HCT116 (cell line): Measurements from ENCODE around the gene KLHL40. TPM values are rescaled to one million over a fixed set of nuclear protein-coding genes. Genes with fewer than 3 reads are reported as not detected.

Experiments
- ATAC-seq: fragments of 200-7000 bp; cut with Tn5 transposase; 2 replicates; pipeline ENCODE4 v1.9.1; 2020; ENCODE audit warnings: mild to moderate bottlenecking, moderate library complexity
- BruUV-seq: library from RNA; stranded (reverse); fragments of 400-500 nt; replicated peaks from 2 replicates; lab custom pipeline; 2021; lab: Mats Ljungman, UMichigan
- CTCF ChIA-PET: fragments of 300-600 bp; sonication (Branson Sonifier 250); formaldehyde crosslinking; loops from one replicate; lab custom pipeline; 2021; ENCODE audit warnings: antibody characterized with exemption; lab: Charles Lee
- POLR2A ChIA-PET: fragments of 300-600, 350-600 bp; sonication (Branson Sonifier 250); formaldehyde crosslinking; loops from one replicate; lab custom pipeline; 2021; ENCODE audit warnings: antibody characterized with exemption; lab: Charles Lee
- RAD21 ChIA-PET, 2 experiments: fragments of 300-600 bp; sonication (Branson Sonifier 250); formaldehyde crosslinking; loops; one replicate each; lab custom pipeline; 2023; ENCODE audit warnings: low total read pairs in 2 of 2; ENCODE audit not compliant: uncharacterized antibody in 2 of 2, unreplicated experiment in 2 of 2, low non-redundant PET in 1 of 2; lab: Charles Lee
- DNase-seq: peaks from one replicate; pipeline ENCODE4 v3.0.0-alpha.2; 2010; ENCODE audit warnings: low read depth, low spot score
- H2AFZ ChIP-seq: fragments of 200-600 bp; shearing (Covaris generic), sonication (generic); 2 replicates; pipeline ENCODE4 v1.6.1; 2017; ENCODE audit warnings: low read depth, mixed run types, mixed read lengths, antibody characterized with exemption, low read length; ENCODE audit not compliant: poor library complexity, severe bottlenecking
- H3K27ac ChIP-seq: 2 replicates; pipeline ENCODE4 v1.5.1; 2012; ENCODE audit warnings: low read depth, low read length
- H3K27me3 ChIP-seq: fragments of 200-600 bp; sonication (generic); 2 replicates; pipeline ENCODE4 v1.6.1; 2016; ENCODE audit warnings: mixed run types, low read length, mixed read lengths; ENCODE audit not compliant: insufficient read depth
- H3K36me3 ChIP-seq, 2 experiments: fragments of 200-500 bp in 1 of 2; fragments of 200-600 bp in 1 of 2; sonication (Bioruptor generic) in 1 of 2; sonication (generic) in 1 of 2; 2 replicates each; pipeline versions ENCODE4 v1.5.1 to v1.6.1; 2014 to 2016; ENCODE audit warnings: low read length in 2 of 2, inconsistent platforms in 1 of 2, mixed read lengths in 1 of 2, mixed run types in 1 of 2; ENCODE audit not compliant: insufficient read depth in 2 of 2, control insufficient read depth in 1 of 2
- H3K4me1 ChIP-seq, 2 experiments: fragments of 200-600 bp in 1 of 2; sonication (generic) in 1 of 2; 2 replicates each; pipeline versions ENCODE4 v1.5.1 to v1.6.1; 2012 to 2017; ENCODE audit warnings: low read length in 2 of 2, inconsistent platforms in 1 of 2, mild to moderate bottlenecking in 1 of 2, mixed read lengths in 1 of 2, mixed run types in 1 of 2, moderate library complexity in 1 of 2; ENCODE audit not compliant: insufficient read depth in 2 of 2, control insufficient read depth in 1 of 2
- H3K4me2 ChIP-seq: fragments of 200-600 bp; sonication (generic); 2 replicates; pipeline ENCODE4 v1.6.1; 2017; ENCODE audit warnings: mixed run types, low read length, mixed read lengths
- H3K4me3 ChIP-seq, 2 experiments: fragments of 200-600 bp in 1 of 2; sonication (generic) in 1 of 2; replicated peaks in 1 of 2; 2 replicates each; pipeline ENCODE4 v1.5.1; 2011 to 2016; ENCODE audit warnings: low read length in 2 of 2, control low read depth in 1 of 2, low read depth in 1 of 2, mild to moderate bottlenecking in 1 of 2, mixed read lengths in 1 of 2, mixed run types in 1 of 2
- H3K79me2 ChIP-seq: fragments of 200-600 bp; sonication (generic); 2 replicates; pipeline ENCODE4 v1.6.1; 2017; ENCODE audit warnings: mild to moderate bottlenecking, mixed run types, low read length, moderate library complexity, mixed read lengths; ENCODE audit not compliant: insufficient read depth
- H3K9ac ChIP-seq: fragments of 200-600 bp; sonication (generic); 2 replicates; pipeline ENCODE4 v1.6.1; 2016; ENCODE audit warnings: low read length, mixed read lengths
- H3K9me2 ChIP-seq: fragments of 200-600 bp; sonication (generic), shearing (Covaris generic); 2 replicates; pipeline ENCODE4 v1.6.1; 2017; ENCODE audit warnings: mixed run types, mild to moderate bottlenecking, moderate library complexity; ENCODE audit not compliant: insufficient read depth
- H3K9me3 ChIP-seq, 2 experiments: fragments of 200-500 bp in 1 of 2; fragments of 200-600 bp in 1 of 2; sonication (Bioruptor generic) in 1 of 2; sonication (generic) in 1 of 2; 2 replicates each; pipeline ENCODE4 v1.6.1; 2014 to 2017; ENCODE audit warnings: low read length in 2 of 2, mixed read lengths in 2 of 2, inconsistent platforms in 1 of 2, low read depth in 1 of 2, mild to moderate bottlenecking in 1 of 2, mixed run types in 1 of 2, moderate library complexity in 1 of 2; ENCODE audit not compliant: control insufficient read depth in 1 of 2, insufficient read depth in 1 of 2
- H4K20me1 ChIP-seq: fragments of 200-600 bp; sonication (generic), shearing (Covaris generic); 2 replicates; pipeline ENCODE4 v1.6.1; 2017; ENCODE audit warnings: mixed run types, mild to moderate bottlenecking, moderate library complexity; ENCODE audit not compliant: insufficient read depth
- CBX3 ChIP-seq: IDR thresholded peaks from 2 replicates; pipeline ENCODE4 v1.6.1; 2012; ENCODE audit warnings: low read depth
- CEBPB ChIP-seq: IDR thresholded peaks from 2 replicates; pipeline ENCODE4 v1.6.1; 2012; ENCODE audit warnings: low read depth
- CTCF ChIP-seq, 3 experiments: fragments of 200-600 bp in 1 of 3; sonication (generic) in 1 of 3; IDR thresholded peaks in 2 of 3; conservative IDR thresholded peaks in 1 of 3; 2 replicates each; pipeline ENCODE4 v1.5.1; 2012 to 2017; ENCODE audit warnings: low read depth in 2 of 3, low read length in 2 of 3, antibody characterized with exemption in 1 of 3, borderline replicate concordance in 1 of 3, control low read depth in 1 of 3, mild to moderate bottlenecking in 1 of 3, mixed read lengths in 1 of 3, mixed run types in 1 of 3, moderate library complexity in 1 of 3; ENCODE audit not compliant: insufficient read depth in 1 of 3
- EGR1 ChIP-seq: IDR thresholded peaks from 2 replicates; pipeline ENCODE4 v1.6.1; 2012; ENCODE audit warnings: low read depth
- ELF1 ChIP-seq: IDR thresholded peaks from 2 replicates; pipeline ENCODE4 v1.6.1; 2012; ENCODE audit warnings: low read depth, borderline replicate concordance
- EZH2 ChIP-seq: fragments of 200-600 bp; sonication (generic); IDR thresholded peaks from 2 replicates; pipeline ENCODE4 v1.6.1; 2017; ENCODE audit warnings: antibody characterized with exemption, mixed run types
- EZH2phosphoT487 ChIP-seq: fragments of 200-600 bp; IDR thresholded peaks from 2 replicates; pipeline ENCODE4 v1.6.1; 2018; ENCODE audit warnings: antibody characterized with exemption, borderline replicate concordance
- FOSL1 ChIP-seq: IDR thresholded peaks from 2 replicates; pipeline ENCODE4 v1.6.1; 2012; ENCODE audit warnings: low read depth
- POLR2AphosphoS5 ChIP-seq: IDR thresholded peaks from 2 replicates; pipeline ENCODE4 v1.6.1; 2011; ENCODE audit warnings: mild to moderate bottlenecking, low read depth, low read length, moderate library complexity
- RAD21 ChIP-seq: IDR thresholded peaks from 2 replicates; pipeline ENCODE4 v1.6.1; 2012; ENCODE audit warnings: low read depth, mild to moderate bottlenecking
- SIN3A ChIP-seq: IDR thresholded peaks from 2 replicates; pipeline ENCODE4 v1.6.1; 2012; ENCODE audit warnings: low read depth
- SP1 ChIP-seq: IDR thresholded peaks from 2 replicates; pipeline ENCODE4 v1.6.1; 2012; ENCODE audit warnings: low read depth
- TCF7L2 ChIP-seq: IDR thresholded peaks from 2 replicates; pipeline ENCODE4 v1.7.0; 2011; ENCODE audit warnings: borderline replicate concordance, inconsistent platforms; ENCODE audit not compliant: insufficient read depth, insufficient read length; ENCODE audit errors: extremely low read depth
- ZBTB33 ChIP-seq: IDR thresholded peaks from 2 replicates; pipeline ENCODE4 v1.6.1; 2011; ENCODE audit warnings: mild to moderate bottlenecking, low read length, moderate library complexity; ENCODE audit not compliant: insufficient replicate concordance; ENCODE audit errors: extremely low read depth
- ZFX ChIP-seq: fragments of 450-650 bp; IDR thresholded peaks from 2 replicates; pipeline ENCODE4 v1.6.1; 2017
- ZNF274 ChIP-seq: fragments of 200-500 bp; sonication (Bioruptor generic); IDR thresholded peaks from 2 replicates; pipeline ENCODE4 v1.6.1; 2014; ENCODE audit warnings: mild to moderate bottlenecking, low read depth, low read length, inconsistent platforms
- intact Hi-C: fragments of 100-400 bp; cut with micrococcal nuclease; formaldehyde crosslinking; loops from 2 replicates; pipeline ENCODE4 v1.10.0; 2022
- total RNA-seq: library from RNA; stranded (reverse); gene quantifications from one replicate; pipeline ENCODE4 v1.2.1, GENCODE V29; 2021; ENCODE audit not compliant: unreplicated experiment
- TF ChIP-seq, protein P1 (sequence below): IDR thresholded peaks from 2 replicates; pipeline ENCODE4 v1.6.1; 2012; ENCODE audit warnings: low read depth
- TF ChIP-seq, protein P2 (sequence below): IDR thresholded peaks from 2 replicates; pipeline ENCODE4 v1.6.1; 2012
- TF ChIP-seq, protein P3 (sequence below): IDR thresholded peaks from 2 replicates; pipeline ENCODE4 v1.6.1; 2012

The KLHL40 gene
- total RNA-seq, 1 experiment from 2014 or later, result not detected

- intact Hi-C loops, result no loop called here
- H3K27ac ChIP-seq, result no peak overlapping the region
- ChIA-PET CTCF (no interaction called here), RAD21 (no interaction called here), POLR2A (no interaction called here)
- no peaks in the 10 kb centered on the region for H3K79me2 ChIP-seq
- H3K4me2 ChIP-seq, result no peak overlapping the region
- ATAC-seq, result no peak
- no peak for DNase-seq
- H3K9me3 ChIP-seq, result no peaks in the 10 kb centered on the region
- no TSS peak for BruUV-seq
- H3K27me3 ChIP-seq, result no peaks in the 10 kb centered on the region
- peaks cover 3 to 23% of the 10 kb centered on the region in 2 experiments; a peak in 3 of 4 replicates for H3K4me1 ChIP-seq
- H3K4me3 ChIP-seq, result no peak overlapping the region
- H3K9ac ChIP-seq, result no peak overlapping the region
- no peaks in the 10 kb centered on the region for H3K9me2 ChIP-seq
- H3K36me3 ChIP-seq, result no peaks in the 10 kb centered on the region
- no peak overlapping the region for H2AFZ ChIP-seq
- no peaks in the 10 kb centered on the region for H4K20me1 ChIP-seq
- TF ChIP-seq EGR1 (no peak), EZH2 (no peak), CTCF (IDR thresholded peaks at IDR 0.05 in 2 of 3, conservative IDR thresholded peaks at IDR 0.05 in 1 of 3; ENCODE audit: borderline replicate concordance in 1 of 3, insufficient read depth in 1 of 3, low read depth in 2 of 3, low read length in 2 of 3) (no peak), ZNF274 (no peak), ZFX (no peak), FOSL1 (no peak), POLR2AphosphoS5 (no peak), ELF1 (no peak), TCF7L2 (no peak), CEBPB (no peak), ZBTB33 (no peak), SP1 (no peak), CBX3 (no peak), EZH2phosphoT487 (no peak), RAD21 (no peak), SIN3A (no peak)
- TF ChIP-seq, protein P1, sequence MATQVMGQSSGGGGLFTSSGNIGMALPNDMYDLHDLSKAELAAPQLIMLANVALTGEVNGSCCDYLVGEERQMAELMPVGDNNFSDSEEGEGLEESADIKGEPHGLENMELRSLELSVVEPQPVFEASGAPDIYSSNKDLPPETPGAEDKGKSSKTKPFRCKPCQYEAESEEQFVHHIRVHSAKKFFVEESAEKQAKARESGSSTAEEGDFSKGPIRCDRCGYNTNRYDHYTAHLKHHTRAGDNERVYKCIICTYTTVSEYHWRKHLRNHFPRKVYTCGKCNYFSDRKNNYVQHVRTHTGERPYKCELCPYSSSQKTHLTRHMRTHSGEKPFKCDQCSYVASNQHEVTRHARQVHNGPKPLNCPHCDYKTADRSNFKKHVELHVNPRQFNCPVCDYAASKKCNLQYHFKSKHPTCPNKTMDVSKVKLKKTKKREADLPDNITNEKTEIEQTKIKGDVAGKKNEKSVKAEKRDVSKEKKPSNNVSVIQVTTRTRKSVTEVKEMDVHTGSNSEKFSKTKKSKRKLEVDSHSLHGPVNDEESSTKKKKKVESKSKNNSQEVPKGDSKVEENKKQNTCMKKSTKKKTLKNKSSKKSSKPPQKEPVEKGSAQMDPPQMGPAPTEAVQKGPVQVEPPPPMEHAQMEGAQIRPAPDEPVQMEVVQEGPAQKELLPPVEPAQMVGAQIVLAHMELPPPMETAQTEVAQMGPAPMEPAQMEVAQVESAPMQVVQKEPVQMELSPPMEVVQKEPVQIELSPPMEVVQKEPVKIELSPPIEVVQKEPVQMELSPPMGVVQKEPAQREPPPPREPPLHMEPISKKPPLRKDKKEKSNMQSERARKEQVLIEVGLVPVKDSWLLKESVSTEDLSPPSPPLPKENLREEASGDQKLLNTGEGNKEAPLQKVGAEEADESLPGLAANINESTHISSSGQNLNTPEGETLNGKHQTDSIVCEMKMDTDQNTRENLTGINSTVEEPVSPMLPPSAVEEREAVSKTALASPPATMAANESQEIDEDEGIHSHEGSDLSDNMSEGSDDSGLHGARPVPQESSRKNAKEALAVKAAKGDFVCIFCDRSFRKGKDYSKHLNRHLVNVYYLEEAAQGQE, result no peak
- TF ChIP-seq, protein P2, sequence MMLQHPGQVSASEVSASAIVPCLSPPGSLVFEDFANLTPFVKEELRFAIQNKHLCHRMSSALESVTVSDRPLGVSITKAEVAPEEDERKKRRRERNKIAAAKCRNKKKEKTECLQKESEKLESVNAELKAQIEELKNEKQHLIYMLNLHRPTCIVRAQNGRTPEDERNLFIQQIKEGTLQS, result no peak
- TF ChIP-seq, protein P3, sequence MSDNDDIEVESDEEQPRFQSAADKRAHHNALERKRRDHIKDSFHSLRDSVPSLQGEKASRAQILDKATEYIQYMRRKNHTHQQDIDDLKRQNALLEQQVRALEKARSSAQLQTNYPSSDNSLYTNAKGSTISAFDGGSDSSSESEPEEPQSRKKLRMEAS, result no peak
Measured at GRCh38 chr3:42685891-42686820, 819 bp downstream of the KLHL40 start.
